H1 (cell line): ENCODE results near the gene C3AR1. TPM values are rescaled to one million over a fixed set of nuclear protein-coding genes. Genes with fewer than 3 reads are reported as not detected.

Experiments used
- CBX5 ChIP-seq: fragments of 300-800, 300-1000 bp; sonication (generic); IDR thresholded peaks from 2 replicates; pipeline ENCODE4 v1.7.1; 2016; ENCODE audit warnings: antibody characterized with exemption, low read length, low read depth
- CREB1 ChIP-seq: IDR thresholded peaks from 2 replicates; pipeline ENCODE4 v1.6.1; 2012; ENCODE audit warnings: inconsistent platforms
- EGR1 ChIP-seq: IDR thresholded peaks from 2 replicates; pipeline ENCODE4 v1.6.1; 2011; ENCODE audit warnings: low read depth, low read length, borderline replicate concordance
- EP300 ChIP-seq, 2 experiments: IDR thresholded peaks; 1 replicate in 1 of 2; 2 replicates in 1 of 2; pipeline ENCODE4 v1.6.1; 2011 to 2012; ENCODE audit warnings: low read depth in 2 of 2, low read length in 2 of 2, mild to moderate bottlenecking in 2 of 2, borderline replicate concordance in 1 of 2, inconsistent platforms in 1 of 2, moderate library complexity in 1 of 2
- GABPA ChIP-seq: IDR thresholded peaks from 2 replicates; pipeline ENCODE4 v1.6.1; 2011; ENCODE audit warnings: mild to moderate bottlenecking, low read length, moderate library complexity, borderline replicate concordance; ENCODE audit not compliant: insufficient read depth
- RNF2 ChIP-seq: fragments of 200-900, 300-1000 bp; sonication (generic); IDR thresholded peaks from 2 replicates; pipeline ENCODE4 v1.7.1; 2016; ENCODE audit warnings: borderline replicate concordance, low read depth, mild to moderate bottlenecking, antibody characterized with exemption, low read length; ENCODE audit not compliant: poor library complexity, severe bottlenecking; ENCODE audit errors: missing control alignments
- SP4 ChIP-seq: IDR thresholded peaks from 2 replicates; pipeline ENCODE4 v1.6.1; 2012; ENCODE audit warnings: low read length, inconsistent platforms
- polyA plus RNA-seq, 7 experiments: library from polyadenylated mRNA; depleted of rRNA in 3 of 7; stranded (reverse) in 5 of 7; unstranded in 2 of 7; fragments of >200 nt in 5 of 7; fragments of 200-250 nt in 2 of 7; gene quantifications; 1 replicate in 5 of 7; 2 replicates in 1 of 7; 4 replicates in 1 of 7; pipeline versions ENCODE4 v1.2.1 to v1.2.3, GENCODE V29; 2011 to 2013; ENCODE audit warnings: missing spikeins in 2 of 7, mixed read lengths in 2 of 7
- total RNA-seq: library from RNA; stranded (reverse); fragmentation: NEBNext Ultra II Directional; extraction: Animal tissue kit (Norgen Biotek cat#: 25700); gene quantifications from 2 replicates; pipeline ENCODE4 v1.2.1, GENCODE V29; 2021

Gene C3AR1
- total and polyA plus RNA-seq, 2 of the 8 experiments (the other 6 are each of a cell fraction or from before 2014, with no cell fraction given): not detected

- no peak for TF ChIP-seq GABPA
- no peak for TF ChIP-seq CREB1
- no peak for TF ChIP-seq EP300 (IDR thresholded peaks at IDR 0.05; ENCODE audit: borderline replicate concordance in 1 of 2, low read depth in 2 of 2, low read length in 2 of 2)
- no peak for TF ChIP-seq RNF2
- TF ChIP-seq SP4: no peak
- no peak for TF ChIP-seq EGR1
- TF ChIP-seq CBX5: no peak
- TF ChIP-seq, all 59 proteins: peak for 0
Measured at GRCh38 chr12:8057306-8057705, 8.9 kb downstream of the C3AR1 start (continued).
